Lung (tissue), 12 donors: Measurements from ENCODE around the gene APC2. TPM values are rescaled to one million over a fixed set of nuclear protein-coding genes. Genes with fewer than 3 reads are reported as not detected.

Source experiments
- ATAC-seq: fragments of 200-7000 bp; cut with Tn5 transposase; one replicate; pipeline ENCODE4 v1.9.1; 2020; ENCODE audit warnings: moderate number of reproducible peaks; ENCODE audit not compliant: insufficient read depth, low FRiP score
- DNase-seq, 3 donors: peaks; one replicate each; pipeline ENCODE4 v3.0.0-alpha.2; 2013 to 2017
- H3K27ac ChIP-seq, 2 donors: one replicate each; pipeline ENCODE4 v1.5.1; 2013; ENCODE audit warnings: mild to moderate bottlenecking in 2 of 2, moderate library complexity in 2 of 2, control low read depth in 1 of 2, inconsistent platforms in 1 of 2, low read depth in 1 of 2, low read length in 1 of 2
- H3K27me3 ChIP-seq, 3 donors: one replicate each; pipeline ENCODE4 v1.5.1; 2013; ENCODE audit warnings: low read length in 2 of 3; ENCODE audit not compliant: control insufficient read depth in 3 of 3, insufficient read depth in 3 of 3
- H3K36me3 ChIP-seq, 4 donors: one replicate each; pipeline ENCODE4 v1.5.1; 2013; ENCODE audit warnings: low read length in 4 of 4, mild to moderate bottlenecking in 1 of 4, moderate library complexity in 1 of 4; ENCODE audit not compliant: control insufficient read depth in 4 of 4, insufficient read depth in 4 of 4
- H3K4me1 ChIP-seq, 5 donors: one replicate each; pipeline ENCODE4 v1.5.1; 2013; ENCODE audit warnings: low read length in 5 of 5, mild to moderate bottlenecking in 2 of 5, moderate library complexity in 1 of 5; ENCODE audit not compliant: control insufficient read depth in 5 of 5, insufficient read depth in 5 of 5
- H3K4me3 ChIP-seq: one replicate; pipeline ENCODE4 v1.5.1; 2013; ENCODE audit warnings: mild to moderate bottlenecking, control low read depth, moderate library complexity
- H3K9ac ChIP-seq, 2 donors: one replicate each; pipeline ENCODE4 v1.5.1; 2013; ENCODE audit warnings: low read length in 2 of 2, control low read depth in 1 of 2; ENCODE audit not compliant: insufficient read depth in 1 of 2
- H3K9me3 ChIP-seq, 4 donors: one replicate each; pipeline ENCODE4 v1.5.1; 2013; ENCODE audit warnings: low read length in 3 of 4, mild to moderate bottlenecking in 1 of 4, moderate library complexity in 1 of 4; ENCODE audit not compliant: control insufficient read depth in 4 of 4, insufficient read depth in 3 of 4
- WGBS, 2 donors: extraction: QIAGEN DNeasy Blood & Tissue Kit; methylation state at CpG; one replicate each; pipeline ENCODE4 v1.1.7; 2013; 5-methylcytosine and 5-hydroxymethylcytosine counted together
- polyA plus RNA-seq, 2 donors: library from polyadenylated mRNA; stranded (reverse); fragments of 200-250 nt; gene quantifications; one replicate each; pipeline ENCODE4 v1.2.1, GENCODE V29; 2013
- total RNA-seq, 2 donors: library from RNA; depleted of rRNA in 1 of 2; stranded (reverse); fragments of >200 nt in 1 of 2; gene quantifications; one replicate each; pipeline ENCODE4 v1.2.1, GENCODE V29; 2014 to 2021
- TF ChIP-seq, protein P1 (sequence below): IDR thresholded peaks from 2 replicates; pipeline ENCODE4 v1.5.1; 2012; ENCODE audit warnings: mild to moderate bottlenecking; ENCODE audit errors: control extremely low read depth, extremely low read depth
- donor health status: control.
- donor health status: control.
- donor health status: Bipolar disorder and iron deficiency.
- donor health status: healthy.
- donor health status: DM: yes; HTN: yes; CAD: no.

APC2 gene
- total and polyA plus RNA-seq, 4 donors, result 0.01 to 0.37 (median 0.10) TPM

- peaks cover 0 to 14% (median 3%) of the 10 kb centered on the region in 4 donors for H3K36me3 ChIP-seq
- H3K4me1 ChIP-seq, result peaks cover 2 to 47% (median 26%) of the 10 kb centered on the region in 5 donors
- H3K27ac ChIP-seq, result peak overlapping the region; percentile 34 to 93
- peak in 1 of 3 donors; percentile 13 for DNase-seq
- no peak overlapping the region for H3K4me3 ChIP-seq
- no peaks in the 10 kb centered on the region for H3K27me3 ChIP-seq
- WGBS, 2 donors, result 68 to 70% methylated on average over 23 of the region's 23 CpGs
- no peaks in the 10 kb centered on the region for H3K9me3 ChIP-seq
- TF ChIP-seq, protein P1, sequence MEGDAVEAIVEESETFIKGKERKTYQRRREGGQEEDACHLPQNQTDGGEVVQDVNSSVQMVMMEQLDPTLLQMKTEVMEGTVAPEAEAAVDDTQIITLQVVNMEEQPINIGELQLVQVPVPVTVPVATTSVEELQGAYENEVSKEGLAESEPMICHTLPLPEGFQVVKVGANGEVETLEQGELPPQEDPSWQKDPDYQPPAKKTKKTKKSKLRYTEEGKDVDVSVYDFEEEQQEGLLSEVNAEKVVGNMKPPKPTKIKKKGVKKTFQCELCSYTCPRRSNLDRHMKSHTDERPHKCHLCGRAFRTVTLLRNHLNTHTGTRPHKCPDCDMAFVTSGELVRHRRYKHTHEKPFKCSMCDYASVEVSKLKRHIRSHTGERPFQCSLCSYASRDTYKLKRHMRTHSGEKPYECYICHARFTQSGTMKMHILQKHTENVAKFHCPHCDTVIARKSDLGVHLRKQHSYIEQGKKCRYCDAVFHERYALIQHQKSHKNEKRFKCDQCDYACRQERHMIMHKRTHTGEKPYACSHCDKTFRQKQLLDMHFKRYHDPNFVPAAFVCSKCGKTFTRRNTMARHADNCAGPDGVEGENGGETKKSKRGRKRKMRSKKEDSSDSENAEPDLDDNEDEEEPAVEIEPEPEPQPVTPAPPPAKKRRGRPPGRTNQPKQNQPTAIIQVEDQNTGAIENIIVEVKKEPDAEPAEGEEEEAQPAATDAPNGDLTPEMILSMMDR, result no peak
- no peak for ATAC-seq
- H3K9ac ChIP-seq, result peak overlapping the region in 1 of 2 donors; percentile 3
These were observed 39.7 kb upstream of the APC2 start for GRCh38 chr19:1410136-1410786.

DNA sequence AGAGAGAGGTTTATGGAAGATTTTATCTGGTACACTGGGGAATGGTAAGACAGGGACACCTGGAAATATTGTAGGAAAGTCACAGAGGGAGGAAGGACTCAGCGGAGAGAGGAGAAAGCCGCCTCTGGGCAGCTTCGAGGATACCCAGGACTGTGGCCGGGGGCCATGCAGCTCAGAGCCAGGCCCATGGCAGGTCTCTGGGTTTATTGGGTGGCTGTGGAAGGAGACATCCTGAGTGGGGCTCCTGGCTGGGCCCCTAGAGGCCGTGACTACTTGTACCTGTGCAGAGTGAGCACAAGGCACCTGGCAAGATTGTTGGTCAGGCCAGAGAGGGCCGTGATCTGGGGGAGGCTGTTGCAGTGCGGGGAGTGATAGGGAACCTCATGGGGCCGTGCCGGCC, 39.1 kb upstream of the APC2 start:
- TF ChIP-seq, protein P1, result no peak
- Histone ChIP-seq H3K27ac (peak overlapping the region; percentile 34 to 93), H3K9ac (no peak overlapping the region), H3K36me3 (peaks cover 0 to 14% (median 3%) of the 10 kb centered on the region in 4 donors), H3K4me1 (peaks cover 6 to 52% (median 30%) of the 10 kb centered on the region in 5 donors), H3K4me3 (no peak overlapping the region), H3K27me3 (no peaks in the 10 kb centered on the region), H3K9me3 (no peaks in the 10 kb centered on the region)
- no peak for DNase-seq
- no peak for ATAC-seq
- WGBS, 2 donors, result 82 to 84% methylated on average over 9 of the region's 9 CpGs

GRCh38 chr19:1411255-1412191, 38.4 kb upstream of the APC2 start:
- Histone ChIP-seq H3K27ac (peak overlapping the region; percentile 75 to 93), H3K4me3 (no peak overlapping the region), H3K4me1 (peaks cover 10 to 58% (median 37%) of the 10 kb centered on the region in 5 donors), H3K9ac (no peak overlapping the region), H3K27me3 (no peaks in the 10 kb centered on the region), H3K36me3 (peaks cover 0 to 16% (median 3%) of the 10 kb centered on the region in 4 donors), H3K9me3 (no peaks in the 10 kb centered on the region)
- ATAC-seq, result no peak
- DNase-seq, result peak; percentile 47 to 50 (median 50)
- WGBS, 2 donors, result 74 to 77% methylated on average over 28 to 29 of the region's 29 CpGs
- TF ChIP-seq, protein P1, result no peak
